ENCODE results near the gene EGFL8.
"Not testable (repeated sequence)": the region's sequence is repeated elsewhere in the genome, so short reads cannot be mapped to it uniquely, and the experiment has no call there.

Gene EGFL8

GRCh38 chr6:32203426-32204267, 39.3 kb downstream of the EGFL8 start:
- no peak for DNase-seq
- intact Hi-C loops (cut with DNase I), result no loop called here

- intact Hi-C loops (cut with DNase I), result no loop called here
- DNase-seq, result no peak
These were observed 39.9 kb downstream of the EGFL8 start for GRCh38 chr6:32204268-32204715.

GRCh38 chr6:32208996-32209395, 44.6 kb downstream of the EGFL8 start:
- no peak for DNase-seq
- intact Hi-C loops (cut with DNase I), result no loop called here

- DNase-seq, result no peak
- intact Hi-C loops (cut with DNase I), result no loop called here
These were observed 45.8 kb downstream of the EGFL8 start for GRCh38 chr6:32210191-32210601.

GRCh38 chr6:32211432-32211831, 47.0 kb downstream of the EGFL8 start:
- peak in 1 of 42 donors; percentile 7 for DNase-seq
- intact Hi-C loops (cut with DNase I), result not testable (repeated sequence)

- intact Hi-C loops (cut with DNase I), result no loop called here
- peak in 1 of 42 donors; percentile 21 for DNase-seq
These were observed 47.8 kb downstream of the EGFL8 start for GRCh38 chr6:32212076-32212760.

- intact Hi-C loops (cut with DNase I), result no loop called here
- peak in 1 of 42 donors; percentile 24 for DNase-seq
These were observed 49.3 kb downstream of the EGFL8 start for GRCh38 chr6:32213649-32214048.

- DNase-seq, result no peak
- intact Hi-C loops (cut with DNase I), result no loop called here
These were observed 49.7 kb downstream of the EGFL8 start for GRCh38 chr6:32214126-32214525.

- no peak for DNase-seq
- intact Hi-C loops (cut with DNase I), result no loop called here
These were observed 51.2 kb downstream of the EGFL8 start for GRCh38 chr6:32215617-32216016.

GRCh38 chr6:32216285-32216684, 51.9 kb downstream of the EGFL8 start:
- DNase-seq, result peak in 1 of 42 donors; percentile 5
- intact Hi-C loops (cut with DNase I), result no loop called here

- intact Hi-C loops (cut with DNase I), result no loop called here
- DNase-seq, result peak in 1 of 42 donors; percentile 24
These were observed 52.6 kb downstream of the EGFL8 start for GRCh38 chr6:32216998-32217397.

Data from head of caudate nucleus (tissue), 42 donors.